IPS-NIHi7 (cell line): ENCODE measurements around the gene NDUFC2.
"Not testable (repeated sequence)": the region's sequence is repeated elsewhere in the genome, so short reads cannot be mapped to it uniquely, and the experiment has no call there.

Source experiments
- DNase-seq: peaks from one replicate; pipeline ENCODE4 v3.0.0; 2012; ENCODE audit warnings: mixed read lengths; ENCODE audit errors: extremely low spot score

NDUFC2 gene

DNA sequence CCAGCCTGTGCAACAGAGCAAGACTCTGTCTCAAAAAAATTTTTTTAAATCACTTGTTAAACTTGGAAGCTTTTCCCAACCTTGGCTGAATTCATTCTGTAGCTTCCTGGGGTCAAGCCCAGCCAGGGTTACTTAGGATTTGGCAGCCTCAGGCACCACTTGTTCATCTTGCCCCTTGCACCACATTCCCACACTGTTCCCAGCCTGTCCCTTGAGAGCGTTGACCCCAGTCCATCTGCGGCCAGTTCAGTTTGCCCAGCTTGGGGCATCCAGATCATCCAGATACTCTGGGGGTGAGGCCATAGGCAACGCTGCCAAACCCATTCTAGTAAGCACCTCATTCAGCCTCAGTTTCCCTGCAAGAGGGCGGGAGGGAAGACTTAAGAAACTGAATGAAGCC is 24.7 kb downstream of the NDUFC2 start:
- DNase-seq, result no peak

DNA sequence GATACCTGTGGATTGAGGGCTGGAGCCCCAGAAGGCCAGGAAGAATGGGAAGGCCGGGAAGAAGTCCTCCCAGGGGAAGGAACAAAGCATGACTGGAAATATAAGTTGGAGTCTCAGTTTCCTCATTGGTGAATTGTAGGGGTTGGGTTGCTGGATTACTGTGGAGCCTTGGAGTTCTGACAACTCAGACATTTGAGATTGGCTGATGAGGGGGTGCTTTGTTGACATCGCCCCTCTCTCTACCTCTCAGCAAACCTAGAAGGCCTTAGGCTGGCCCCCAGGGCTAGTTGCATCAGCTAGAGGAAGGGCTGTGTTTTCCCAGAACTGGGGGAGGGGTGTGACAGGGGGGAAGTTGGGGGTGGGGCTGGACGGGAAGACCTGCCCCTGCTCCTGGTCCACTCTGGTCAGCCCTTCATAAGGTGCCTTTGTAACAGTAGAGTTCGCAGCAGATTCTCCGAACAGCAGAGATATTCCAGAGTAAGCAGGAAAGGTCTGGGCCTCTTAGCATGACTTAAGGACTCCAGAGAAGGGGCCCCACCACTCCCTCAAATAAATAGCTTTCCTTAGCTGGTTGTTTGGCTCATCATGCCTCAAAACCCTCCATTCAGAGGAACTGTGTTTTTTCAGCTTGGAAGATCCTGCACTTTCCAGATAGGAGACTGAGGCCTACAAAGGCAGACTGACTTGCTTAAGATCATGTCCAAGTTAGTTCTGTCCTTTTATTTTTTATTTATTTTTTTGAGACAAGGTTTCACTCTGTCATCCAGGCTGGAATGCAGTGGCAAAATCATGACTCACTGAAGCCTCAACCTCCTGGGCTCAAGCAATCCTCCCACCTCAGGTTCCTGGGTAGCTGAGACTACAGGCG is 28.5 kb downstream of the NDUFC2 start:
- peak; percentile 76 for DNase-seq

DNA sequence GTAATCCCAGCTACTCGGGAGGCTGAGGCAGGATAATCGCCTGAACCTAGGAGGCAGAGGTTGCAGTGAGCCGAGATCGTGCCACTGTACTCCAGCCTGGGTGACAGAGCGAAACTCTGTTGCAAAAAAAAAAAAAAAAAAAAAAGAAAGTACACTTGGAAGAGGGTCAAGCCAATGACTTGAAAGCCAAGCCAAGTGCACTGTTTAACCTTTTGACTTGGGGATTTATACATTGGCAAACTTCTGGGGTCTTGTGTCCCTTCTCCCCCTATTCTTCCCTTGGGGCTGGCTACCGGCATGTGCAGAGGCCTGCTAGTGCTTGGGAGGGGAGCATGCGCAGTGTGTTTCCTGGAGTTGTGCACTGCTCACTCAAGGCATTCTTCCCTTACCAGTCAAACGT is 30.3 kb downstream of the NDUFC2 start:
- DNase-seq, result no peak

DNA sequence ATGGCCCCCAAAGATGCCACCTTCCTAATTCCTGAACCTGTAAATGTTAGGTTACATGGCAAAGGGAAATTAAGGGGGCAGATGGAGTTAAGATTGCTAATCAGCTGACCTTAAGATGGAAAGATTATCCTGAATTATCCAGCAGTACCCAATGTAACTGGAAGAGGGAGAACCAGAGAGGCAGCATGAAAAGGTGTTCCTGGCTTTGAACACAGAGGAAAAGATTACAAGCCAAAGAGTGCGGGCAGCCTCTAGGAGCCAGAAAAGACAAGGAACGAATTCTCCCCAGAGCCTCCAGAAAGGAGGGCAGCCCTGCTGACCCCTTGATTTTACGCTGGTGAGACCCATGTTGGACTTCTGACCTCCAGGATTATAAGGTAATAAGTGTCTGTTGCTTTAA is 31.1 kb downstream of the NDUFC2 start:
- no peak for DNase-seq

DNA sequence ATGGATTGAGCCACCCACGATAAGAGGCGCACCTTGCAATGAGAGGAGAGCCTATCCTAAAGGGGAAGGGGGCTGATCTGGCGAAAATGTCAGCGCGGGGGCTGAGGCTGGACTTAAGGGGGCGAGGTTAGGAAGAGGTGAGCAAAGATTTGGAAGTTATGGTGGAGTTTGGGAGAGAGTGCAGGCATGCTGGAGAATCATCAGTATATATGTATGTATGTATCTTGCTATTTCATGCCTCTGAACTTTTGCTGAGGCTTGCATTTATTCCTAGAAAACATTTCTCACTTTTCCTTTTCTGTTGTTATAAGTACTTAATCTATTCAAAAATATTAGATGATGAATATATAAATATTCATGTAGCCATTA is 33.2 kb downstream of the NDUFC2 start:
- DNase-seq, result no peak

DNA sequence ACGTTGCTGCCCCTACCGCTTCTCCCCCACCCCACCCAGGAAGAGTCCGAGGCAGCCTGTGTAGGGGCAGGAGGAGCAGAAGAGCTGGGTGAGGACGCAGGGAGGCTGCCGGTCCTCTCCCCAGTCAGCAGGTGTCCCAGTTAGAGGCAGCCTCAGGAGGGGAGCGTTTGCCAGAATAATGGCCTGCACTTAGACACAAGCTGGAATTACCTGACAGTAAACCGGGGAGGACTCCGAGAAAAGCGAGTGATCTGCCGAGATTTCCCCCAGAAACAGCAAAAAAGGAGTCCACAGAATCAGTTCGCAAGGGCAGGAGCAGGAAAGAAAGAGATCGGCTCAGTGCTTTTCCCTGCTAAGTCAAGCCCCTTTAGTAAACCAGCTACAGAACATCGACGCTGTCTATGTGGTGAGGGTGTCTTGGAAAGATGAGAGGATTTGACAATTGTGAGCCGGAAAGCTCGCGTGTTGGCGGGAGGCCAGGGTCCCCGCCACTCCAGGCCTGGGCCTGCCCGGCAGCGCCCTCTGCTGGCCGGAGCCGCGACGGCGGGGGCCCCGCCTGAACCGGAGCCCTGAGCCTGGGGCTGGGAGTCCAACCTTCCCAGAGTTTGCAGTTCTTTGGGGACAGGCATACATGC is 33.7 kb downstream of the NDUFC2 start:
- peak; percentile 90 for DNase-seq

DNA sequence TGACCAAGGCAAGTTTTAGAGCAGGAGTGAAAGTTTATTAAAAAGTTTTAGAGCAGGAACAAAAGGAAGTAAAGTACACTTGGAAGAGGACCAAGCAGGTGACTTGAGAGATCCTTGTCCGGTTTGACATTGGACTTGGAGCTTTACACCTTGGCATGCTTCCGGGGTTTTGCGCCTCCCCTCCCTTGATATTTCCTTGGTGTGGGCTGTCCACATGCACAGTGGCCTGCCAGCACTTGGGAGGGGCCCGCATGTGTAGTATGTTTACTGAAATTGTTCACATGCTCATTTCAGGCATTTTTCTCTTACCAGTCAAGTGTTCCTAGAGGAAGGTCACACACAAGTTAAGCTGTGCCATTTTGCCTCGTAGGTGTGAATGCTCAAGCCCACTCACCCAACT is 35.0 kb downstream of the NDUFC2 start:
- no peak for DNase-seq

DNA sequence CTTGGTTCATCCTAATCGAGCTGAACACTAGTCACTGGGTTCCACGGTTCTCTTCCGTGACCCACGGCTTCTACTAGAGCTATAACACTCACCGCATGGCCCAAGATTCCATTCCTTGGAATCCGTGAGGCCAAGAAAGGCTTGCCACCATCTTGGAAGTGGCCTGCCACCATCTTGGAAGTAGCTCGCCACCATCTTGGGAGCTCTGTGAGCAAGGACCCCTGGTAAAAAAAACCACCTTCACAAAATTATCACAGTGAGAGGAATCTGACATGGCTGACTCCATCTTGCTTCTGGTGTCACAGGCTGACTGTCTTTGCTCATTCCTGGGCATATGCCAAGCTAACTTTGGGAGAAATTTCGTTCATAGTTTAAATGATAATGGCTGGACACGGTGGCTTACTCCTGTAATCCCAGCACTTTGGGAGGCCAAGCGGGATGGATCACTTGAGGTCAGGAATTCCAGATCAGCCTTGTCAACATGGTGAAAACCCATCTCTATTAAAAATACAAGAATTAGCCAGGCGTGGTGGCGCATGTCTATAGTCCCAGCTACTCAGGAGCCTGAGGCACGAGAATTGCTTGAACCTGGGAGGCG is 37.7 kb downstream of the NDUFC2 start:
- DNase-seq, result no peak

DNA sequence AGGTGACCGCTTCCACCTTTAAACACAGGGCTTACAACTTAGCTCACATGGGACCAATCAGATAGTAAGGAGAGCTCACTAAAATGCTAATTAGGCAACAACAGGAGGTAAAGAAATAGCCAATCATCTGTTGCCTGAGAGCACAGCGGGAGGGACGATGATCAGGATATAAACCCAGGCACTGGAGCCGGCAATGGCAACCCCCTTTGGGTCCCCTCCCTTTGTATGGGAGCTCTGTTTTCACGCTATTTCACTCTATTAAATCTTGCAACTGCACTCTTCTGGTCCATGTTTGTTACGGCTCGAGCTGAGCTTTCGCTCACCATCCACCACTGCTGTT is 38.3 kb downstream of the NDUFC2 start:
- not testable (repeated sequence) for DNase-seq

DNA sequence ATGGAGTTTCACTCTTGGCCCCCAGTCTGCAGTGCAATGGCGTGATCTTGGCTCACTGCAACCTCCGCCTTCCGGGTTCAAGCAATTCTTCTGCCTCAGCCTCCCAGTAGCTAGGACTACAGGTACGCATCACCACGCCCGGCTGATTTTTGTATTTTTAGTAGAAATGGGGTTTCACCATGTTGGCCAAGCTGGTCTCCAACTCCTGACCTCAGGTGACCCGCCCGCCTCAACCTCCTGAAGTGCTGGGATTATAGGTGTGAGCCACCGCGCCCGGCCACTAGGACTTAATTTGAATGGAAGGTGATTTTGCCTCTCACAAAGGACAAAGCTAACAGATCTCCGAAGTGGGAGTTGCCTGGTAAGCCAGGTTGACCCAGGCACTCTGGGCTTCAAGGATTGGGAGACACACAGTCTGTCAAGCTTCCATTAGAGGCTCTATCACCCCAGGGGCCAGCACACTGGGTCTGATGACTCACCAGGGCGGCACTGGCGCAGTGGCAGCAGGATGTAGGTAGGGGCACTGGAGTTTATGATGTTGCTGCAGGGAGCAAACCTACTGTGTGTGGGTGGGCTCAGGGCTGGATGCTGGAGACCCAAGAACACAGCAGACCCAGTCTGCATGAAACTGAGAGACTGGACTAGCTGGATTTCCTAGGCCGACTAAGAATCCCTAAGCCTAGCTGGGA is 38.8 kb downstream of the NDUFC2 start:
- DNase-seq, result peak; percentile 49

DNA sequence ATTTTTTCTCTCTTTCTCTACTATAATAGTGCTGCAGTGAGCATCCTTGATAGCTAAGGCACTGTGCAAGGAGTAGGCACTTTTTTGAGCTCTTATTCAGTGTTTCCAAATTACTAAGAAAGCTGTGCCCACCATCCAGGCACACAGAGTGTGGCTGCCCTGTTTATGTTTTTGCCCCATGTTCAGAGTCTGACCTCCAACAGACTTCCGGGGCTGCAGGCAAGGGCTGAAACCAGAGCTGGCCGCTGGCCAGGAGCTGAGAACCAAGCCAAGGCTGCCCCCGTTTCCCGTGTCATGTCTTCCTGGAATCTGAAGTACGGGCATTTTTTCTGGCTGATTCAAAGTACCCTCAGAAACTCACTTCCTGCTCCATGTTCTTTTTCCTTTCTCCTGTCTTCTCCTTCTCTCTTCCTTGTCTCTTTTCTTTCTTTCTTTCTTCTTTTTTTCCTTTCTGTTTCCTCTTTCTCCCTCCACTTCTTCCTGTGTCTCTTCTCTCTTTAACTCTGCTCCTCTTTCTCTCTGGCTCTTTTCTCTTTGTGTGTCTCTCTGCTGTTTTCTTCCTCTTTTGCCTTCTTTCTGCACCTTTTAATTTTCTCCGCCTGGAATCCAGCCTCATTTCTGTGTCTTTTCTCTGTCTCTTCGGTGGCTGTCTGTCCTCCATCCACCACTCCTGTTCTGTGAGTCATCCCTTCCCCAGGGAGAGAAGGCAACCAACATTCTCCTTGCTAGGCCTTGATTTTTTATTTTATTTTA is 39.6 kb downstream of the NDUFC2 start:
- no peak for DNase-seq

DNA sequence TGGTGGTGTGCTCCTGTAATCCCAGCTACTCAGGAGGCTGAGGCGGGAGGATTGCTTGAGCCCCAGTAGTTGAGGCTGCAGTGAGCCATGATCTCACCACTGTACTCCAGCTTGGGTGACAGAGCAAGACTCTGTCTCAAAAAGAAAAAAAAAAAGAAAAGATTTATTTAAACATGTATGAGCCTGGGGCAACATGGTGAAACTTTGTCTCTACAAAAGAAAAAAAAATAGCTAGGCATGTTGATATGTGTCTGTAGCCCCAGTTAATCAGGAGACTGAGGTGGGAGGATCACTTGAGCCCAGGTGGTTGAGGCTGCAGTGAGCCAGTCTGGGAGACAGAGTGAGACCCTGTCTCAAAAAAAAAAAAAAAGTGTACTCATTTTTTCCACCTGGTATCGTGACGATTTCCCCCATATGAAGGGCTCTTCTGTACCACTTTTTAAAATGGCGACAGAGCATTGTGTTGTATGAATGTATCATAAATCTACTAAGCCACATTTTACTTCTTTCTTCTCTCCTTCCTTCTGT is 40.2 kb downstream of the NDUFC2 start:
- DNase-seq, result no peak

DNA sequence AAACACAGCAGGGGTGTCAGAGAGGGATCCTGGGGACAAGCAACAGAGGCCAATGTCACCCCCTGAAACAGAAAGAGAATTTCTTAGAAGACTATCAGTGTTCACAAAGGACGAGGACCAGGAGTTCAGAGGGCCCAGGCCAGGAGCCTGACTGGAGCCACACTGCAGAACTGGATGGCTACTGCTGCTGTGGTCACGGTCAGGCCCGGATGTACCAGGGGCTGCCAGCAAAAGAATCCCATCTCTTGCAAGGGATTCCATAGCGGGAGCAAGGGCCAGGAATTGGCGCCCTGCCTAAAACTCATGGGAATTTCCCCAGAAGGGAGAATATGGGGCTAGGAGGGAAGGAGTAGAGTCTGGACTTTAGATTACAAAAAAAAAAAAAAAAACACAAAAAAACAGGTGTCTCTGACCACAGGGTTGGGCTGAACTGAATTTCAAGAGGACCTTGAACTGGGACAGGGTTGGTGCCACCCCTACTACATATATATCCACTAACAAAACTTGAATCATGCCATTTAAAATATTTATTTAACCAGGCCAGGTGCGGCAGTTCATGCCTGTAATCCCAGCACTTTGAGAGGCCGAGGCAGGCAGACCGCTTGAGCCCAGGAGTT is 40.9 kb downstream of the NDUFC2 start:
- no peak for DNase-seq

DNA sequence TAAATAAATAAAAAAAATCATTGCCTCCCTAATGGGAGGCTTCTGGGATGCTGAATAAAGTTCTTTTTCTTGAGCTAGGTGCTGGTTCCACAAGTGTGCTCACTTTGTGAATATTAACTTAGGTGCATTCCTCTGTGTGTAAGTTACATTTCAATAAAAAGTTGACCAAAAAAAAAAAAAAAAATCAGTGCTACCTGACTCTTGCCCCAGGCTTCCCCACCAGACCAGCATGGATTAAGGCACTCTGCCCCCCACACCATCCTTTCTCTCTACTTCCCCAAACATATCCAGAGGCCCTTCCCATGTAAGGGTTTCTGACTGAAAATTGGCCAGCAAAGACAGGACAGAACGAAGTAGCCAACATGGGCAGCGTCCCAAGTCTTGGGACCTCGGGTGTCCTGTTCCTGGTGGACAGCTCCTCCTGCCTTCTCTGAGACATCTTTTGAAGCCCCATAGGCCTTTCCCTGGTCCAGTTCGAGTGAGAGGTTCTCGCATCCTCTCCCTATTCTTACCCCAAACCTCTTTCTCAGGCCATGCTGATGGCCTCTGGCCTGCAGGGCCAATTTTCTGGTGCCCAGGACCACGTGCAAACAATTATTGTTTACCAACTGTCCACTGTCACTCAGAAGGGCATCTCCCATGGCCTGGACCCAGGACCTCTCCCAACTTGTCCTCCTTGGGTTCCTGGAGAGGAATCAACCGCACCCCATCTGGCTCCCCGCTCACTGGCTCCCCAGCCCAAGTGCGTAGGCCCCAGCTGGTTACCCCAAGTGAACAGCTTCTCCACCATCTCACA is 41.6 kb downstream of the NDUFC2 start:
- no peak for DNase-seq

DNA sequence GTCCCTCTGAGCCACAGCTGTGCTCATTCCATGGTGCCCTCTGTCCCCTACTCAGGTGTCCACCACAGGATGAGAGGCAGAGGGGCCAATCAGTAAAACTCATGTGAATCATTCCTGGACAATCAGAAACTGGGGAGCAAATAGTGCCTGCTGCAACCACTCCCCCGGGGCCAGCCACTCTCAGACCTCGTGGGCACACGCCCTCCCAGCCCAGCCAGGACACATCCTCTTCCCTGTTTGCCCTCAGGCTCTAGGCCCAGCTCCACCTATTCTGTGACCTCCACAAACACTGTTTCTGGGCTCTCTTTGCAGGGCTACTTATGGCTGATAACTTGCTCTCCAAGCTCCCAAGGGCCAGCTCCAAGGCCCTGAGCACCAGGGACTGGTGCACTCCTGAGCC is 42.6 kb downstream of the NDUFC2 start:
- no peak for DNase-seq

DNA sequence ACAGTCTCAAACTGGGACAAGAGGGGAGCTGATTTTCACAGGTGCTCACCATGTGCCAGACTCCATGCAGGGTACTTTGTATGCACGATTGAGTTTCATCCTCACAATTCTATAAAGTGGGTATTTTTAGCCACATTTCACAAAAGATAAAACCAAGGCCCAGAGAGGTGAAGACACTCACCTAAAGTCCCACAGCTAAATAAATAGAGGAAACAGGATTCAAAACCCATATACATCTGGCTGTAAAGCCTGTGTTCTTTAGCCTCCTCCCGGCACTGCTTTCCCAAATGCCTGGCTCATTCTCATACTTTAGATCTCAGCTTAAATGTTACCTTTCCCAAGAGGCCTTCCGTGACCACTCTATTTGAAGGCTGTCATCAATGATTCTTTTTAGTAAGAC is 43.3 kb downstream of the NDUFC2 start:
- DNase-seq, result no peak

DNA sequence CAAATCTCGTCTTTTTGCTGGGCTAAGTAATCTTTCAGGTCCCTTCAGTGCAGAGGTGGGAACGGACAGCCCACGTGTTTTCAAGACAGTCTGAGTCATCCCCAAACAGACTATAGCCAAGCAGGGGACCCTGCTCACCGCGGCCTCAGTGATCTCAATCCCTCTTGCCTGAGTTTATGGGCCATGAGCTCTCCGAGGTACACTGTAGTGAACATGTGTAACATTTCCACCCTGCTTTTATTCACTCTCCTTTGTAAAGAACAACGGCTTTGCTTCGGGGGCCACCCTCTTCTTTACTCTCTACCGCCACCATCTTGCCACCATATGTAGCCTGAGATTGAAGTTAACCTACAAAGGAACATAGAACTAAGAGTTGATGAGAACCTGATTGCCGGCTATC is 45.0 kb downstream of the NDUFC2 start:
- DNase-seq, result no peak

DNA sequence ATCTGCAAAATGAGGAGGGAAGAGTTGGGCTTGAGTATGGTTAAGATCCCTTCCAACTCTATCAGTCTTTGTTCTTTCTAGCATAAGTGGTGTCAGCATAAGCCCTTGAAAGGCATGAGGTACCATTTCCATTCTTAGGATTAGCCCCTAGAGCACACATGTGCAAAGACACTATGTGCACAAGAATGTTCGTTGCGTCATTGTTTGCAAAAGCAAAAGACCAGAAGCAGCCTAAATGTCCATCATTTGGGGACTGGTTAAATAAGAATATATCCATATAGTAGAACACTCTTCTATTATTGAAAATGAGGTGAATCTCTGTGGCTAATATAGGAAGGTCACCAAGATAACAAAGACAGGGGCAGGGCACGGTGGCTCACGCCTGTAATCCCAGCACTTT is 46.6 kb downstream of the NDUFC2 start:
- no peak for DNase-seq

DNA sequence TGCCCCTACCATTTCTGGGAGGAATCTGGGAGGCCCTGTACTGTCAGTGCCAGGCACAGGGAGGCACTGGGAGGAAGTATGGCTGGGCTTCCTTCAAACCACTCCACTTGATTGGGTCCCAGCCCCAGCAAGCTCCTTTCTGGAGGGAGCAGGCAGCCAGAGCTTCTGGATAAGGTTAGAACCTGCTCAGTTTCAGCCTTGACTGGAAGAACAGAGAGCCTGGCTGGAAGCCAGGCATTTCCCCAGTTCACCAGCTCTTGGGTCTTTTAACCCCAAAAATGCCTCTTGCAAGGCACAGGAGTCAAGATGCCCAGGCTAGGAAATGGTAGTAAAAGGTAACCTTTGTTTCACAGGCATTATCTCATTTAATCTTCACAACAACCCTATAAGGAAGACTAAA is 47.6 kb downstream of the NDUFC2 start:
- no peak for DNase-seq

DNA sequence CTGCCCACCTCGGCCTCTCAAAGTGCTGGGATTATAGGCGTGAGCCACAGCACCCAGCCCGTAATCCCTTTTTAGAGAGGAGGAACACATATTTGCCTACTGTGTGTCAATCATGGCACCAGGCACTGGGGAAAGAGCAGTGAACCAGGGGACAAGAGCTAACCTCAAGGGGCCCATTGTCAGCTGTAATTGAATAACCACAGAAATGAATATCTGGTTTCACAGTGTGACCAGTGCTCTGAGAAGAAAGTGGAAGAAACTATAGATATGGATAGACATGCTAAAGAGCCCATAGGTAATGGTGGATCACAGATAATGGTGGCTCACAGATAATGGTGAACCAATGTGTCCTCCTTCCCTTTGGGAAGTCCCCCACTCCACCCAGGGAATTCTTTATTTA is 48.0 kb downstream of the NDUFC2 start:
- no peak for DNase-seq
